GM19240 (cell line): Measurements from ENCODE around the gene NEIL3.

Experiments
- DNase-seq: peaks from one replicate; pipeline ENCODE4 v3.0.0; 2011; ENCODE audit warnings: low spot score; ENCODE audit not compliant: insufficient read length

The NEIL3 gene, protein sequence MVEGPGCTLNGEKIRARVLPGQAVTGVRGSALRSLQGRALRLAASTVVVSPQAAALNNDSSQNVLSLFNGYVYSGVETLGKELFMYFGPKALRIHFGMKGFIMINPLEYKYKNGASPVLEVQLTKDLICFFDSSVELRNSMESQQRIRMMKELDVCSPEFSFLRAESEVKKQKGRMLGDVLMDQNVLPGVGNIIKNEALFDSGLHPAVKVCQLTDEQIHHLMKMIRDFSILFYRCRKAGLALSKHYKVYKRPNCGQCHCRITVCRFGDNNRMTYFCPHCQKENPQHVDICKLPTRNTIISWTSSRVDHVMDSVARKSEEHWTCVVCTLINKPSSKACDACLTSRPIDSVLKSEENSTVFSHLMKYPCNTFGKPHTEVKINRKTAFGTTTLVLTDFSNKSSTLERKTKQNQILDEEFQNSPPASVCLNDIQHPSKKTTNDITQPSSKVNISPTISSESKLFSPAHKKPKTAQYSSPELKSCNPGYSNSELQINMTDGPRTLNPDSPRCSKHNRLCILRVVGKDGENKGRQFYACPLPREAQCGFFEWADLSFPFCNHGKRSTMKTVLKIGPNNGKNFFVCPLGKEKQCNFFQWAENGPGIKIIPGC

GRCh38 chr4:177309522-177310371 is at the start of gene NEIL3:
NEIL3 (plus strand) TSS chr4:177309874; CDS start chr4:177309954, 80 bp downstream.
- peak; percentile 51 for DNase-seq

DNA sequence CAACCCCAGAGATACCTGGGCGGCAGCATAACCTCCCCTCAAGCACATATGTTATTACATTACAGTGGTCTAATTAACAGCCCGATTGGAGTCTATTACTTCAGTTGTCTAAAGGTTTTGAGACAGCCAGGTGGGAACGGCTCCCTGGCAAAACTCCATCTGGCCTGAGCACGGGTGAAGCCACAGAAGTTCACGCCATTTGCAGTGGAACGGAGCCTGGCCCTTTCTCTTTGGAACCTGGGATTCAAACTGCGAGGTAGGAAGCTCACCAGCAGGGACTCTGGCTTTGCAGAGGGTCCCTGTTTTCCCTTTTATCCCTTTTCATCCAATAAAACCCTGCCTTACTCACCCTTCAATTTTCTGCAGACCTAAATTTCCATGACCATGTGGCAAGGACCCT is 45.9 kb upstream of the NEIL3 start:
- no peak for DNase-seq

- DNase-seq: no peak
Observed at GRCh38 chr4:177264788-177265422, 44.8 kb upstream of the NEIL3 start.

DNA sequence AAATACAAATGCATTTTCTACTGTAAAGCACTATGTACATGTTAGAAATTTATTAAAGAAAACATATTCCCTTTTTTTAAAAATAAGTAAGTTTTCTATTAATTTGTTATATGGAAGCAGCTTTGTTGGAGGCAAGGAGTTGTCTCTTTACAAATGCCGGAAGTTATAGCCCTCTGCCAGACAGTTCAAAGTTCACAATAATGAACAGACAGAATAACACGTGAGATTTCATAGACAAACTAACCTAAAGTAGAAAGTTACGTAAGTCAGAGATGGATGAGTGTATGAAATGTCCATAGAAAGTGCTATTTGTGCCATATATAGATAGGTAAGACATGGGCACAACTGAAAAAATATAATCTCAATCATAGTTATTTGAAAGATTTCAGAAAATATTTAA is 43.9 kb upstream of the NEIL3 start:
- no peak for DNase-seq

GRCh38 chr4:177266506-177266905 is 43.2 kb upstream of the NEIL3 start:
- no peak for DNase-seq

DNA sequence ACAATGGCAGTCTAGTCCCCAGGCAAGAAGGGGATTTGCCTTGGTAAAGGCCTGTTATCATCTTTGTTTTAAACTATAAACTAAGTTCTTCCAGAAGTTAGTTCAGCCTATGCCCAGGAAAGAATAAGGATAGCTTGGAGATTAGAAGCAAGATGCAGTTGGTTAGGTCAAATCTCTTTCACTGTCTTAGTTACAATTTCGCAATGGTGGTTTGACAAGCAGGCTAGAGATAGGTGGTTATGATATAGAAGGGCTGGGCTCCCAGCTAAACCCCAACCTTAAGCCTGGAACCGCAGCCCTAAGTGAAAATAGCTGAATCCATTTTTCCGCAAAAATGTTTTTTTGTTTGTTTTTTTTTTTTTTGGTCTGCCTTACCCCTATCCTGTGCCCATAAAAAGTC is 41.8 kb upstream of the NEIL3 start:
- DNase-seq: no peak

DNA sequence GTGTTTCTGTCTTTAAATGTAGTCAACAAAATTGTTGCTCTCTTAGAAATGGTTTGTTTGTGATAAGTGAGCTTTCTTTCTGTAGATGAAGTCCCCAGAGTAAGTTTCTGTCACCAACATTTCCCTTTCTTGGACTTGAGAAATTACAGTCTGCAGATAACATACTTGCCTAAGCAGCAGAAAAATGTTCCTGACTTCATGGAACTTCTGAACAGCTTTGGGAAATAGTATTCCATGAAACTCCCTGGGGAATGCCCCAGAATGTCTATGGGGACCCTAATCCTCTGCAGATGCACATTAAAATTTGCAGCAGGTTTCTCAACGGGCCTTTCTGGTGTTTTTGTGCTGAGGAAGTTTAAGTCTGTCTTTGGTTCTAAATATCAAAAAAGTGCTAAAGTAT is 38.6 kb upstream of the NEIL3 start:
- DNase-seq: no peak

GRCh38 chr4:177271915-177272766 is 37.5 kb upstream of the NEIL3 start:
- DNase-seq: no peak

DNA sequence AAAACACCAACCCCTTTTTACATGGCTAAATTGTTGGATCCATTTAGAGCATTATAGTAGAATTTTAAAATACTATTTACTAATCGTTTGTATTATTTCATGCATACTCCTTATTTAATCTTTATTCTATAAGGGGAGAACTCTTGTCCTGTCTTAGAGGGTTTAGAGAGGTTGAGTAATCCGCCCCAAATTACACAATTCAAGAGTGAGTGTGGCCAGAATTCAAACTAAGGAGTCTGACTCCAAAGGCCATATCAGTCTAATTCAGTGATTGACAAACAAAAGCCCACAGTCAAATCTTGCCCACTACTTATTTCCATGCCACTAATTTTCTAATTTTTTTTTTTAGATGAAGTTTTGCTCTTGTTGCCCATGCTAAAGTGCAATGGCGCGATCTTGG is 33.7 kb upstream of the NEIL3 start:
- DNase-seq: no peak

GRCh38 chr4:177281351-177281909 is 28.2 kb upstream of the NEIL3 start:
- DNase-seq: no peak

- no peak for DNase-seq
Observed at GRCh38 chr4:177282284-177282835, 27.3 kb upstream of the NEIL3 start.

DNA sequence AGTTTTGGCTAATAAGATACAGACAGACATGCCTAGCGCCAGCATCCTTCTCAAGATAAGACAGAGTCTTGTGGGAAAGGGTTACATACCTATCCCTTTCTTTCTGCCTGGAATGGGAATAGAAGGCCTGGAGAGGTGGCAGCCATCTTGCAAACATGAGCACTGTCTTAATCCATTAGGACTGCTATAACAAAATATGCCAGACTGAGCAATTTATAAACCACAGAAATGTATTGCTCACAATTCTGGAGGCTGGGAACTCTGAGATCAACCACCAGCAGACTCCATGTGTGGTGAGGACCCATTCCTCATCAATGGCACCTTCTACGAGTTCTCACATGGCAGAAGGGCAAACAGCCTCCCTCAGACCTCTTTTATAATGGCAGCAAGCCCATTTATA is 26.5 kb upstream of the NEIL3 start:
- DNase-seq: no peak

DNA sequence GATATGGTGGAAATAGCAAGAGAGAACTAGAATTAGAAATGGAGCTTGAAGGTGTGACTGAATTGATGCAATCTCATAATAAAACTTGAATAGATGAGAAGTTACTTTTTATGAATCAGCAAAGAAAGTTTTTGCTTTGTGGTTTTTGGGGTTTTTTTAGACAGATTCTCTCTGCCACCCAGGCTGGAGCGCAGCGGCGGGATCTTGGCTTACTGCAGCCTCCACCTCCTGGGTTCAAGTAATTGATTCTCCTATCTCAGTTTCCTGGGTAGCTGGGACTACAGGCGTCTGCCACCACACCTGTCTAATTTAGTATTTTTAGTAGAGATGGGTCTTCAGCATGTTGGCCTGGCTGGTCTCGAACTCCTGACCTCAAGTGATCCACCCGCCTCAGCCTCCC is 23.7 kb upstream of the NEIL3 start:
- DNase-seq: no peak

- DNase-seq: no peak
Observed at GRCh38 chr4:177287255-177287654, 22.4 kb upstream of the NEIL3 start.

GRCh38 chr4:177288335-177288734 is 21.3 kb upstream of the NEIL3 start:
- no peak for DNase-seq

- DNase-seq: no peak
Observed at GRCh38 chr4:177290780-177291179, 18.9 kb upstream of the NEIL3 start.

GRCh38 chr4:177292171-177292570 is 17.5 kb upstream of the NEIL3 start:
- no peak for DNase-seq

- no peak for DNase-seq
Observed at GRCh38 chr4:177293208-177294033, 16.3 kb upstream of the NEIL3 start.

DNA sequence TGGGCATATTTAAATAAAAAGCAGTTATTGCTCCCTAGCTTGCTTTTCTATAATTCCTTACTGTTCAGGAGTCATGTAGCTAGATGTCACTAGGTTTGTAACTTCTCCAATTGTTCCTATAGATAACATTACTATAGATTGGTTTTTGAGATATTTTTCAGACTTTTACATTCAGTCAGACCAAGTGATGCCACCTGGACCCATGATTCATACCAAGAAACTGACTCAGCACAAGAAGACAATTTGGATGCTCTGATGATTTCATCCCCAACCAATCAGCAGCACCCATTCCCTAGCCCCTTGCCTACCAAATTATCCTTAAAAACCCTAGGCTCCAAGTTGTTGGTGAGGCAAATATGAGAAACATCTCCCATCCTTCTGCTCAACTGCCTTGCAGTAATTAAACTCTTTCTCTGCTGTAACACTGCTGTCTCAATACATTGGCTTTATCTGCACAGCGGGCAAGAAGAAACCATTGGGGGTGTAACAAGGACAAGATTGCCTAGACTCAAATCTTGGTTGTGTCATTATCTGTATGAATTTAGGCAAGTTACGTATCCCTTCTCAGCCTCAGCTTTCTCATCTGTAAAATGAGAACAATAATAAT is 11.8 kb upstream of the NEIL3 start:
- DNase-seq: no peak
